H1 (cell line): ENCODE measurements around the gene VAT1. TPM values are rescaled to one million over a fixed set of nuclear protein-coding genes. Genes with fewer than 3 reads are reported as not detected.

Experiments used
- PHF8 ChIP-seq: fragments of 200-600 bp; sonication (generic); conservative IDR thresholded peaks from 2 replicates; pipeline ENCODE4 v1.7.1; 2012; ENCODE audit warnings: low read depth, mild to moderate bottlenecking, inconsistent platforms, low read length, moderate library complexity
- polyA plus RNA-seq, 7 experiments: library from polyadenylated mRNA; depleted of rRNA in 3 of 7; stranded (reverse) in 5 of 7; unstranded in 2 of 7; fragments of >200 nt in 5 of 7; fragments of 200-250 nt in 2 of 7; gene quantifications; 1 replicate in 5 of 7; 2 replicates in 1 of 7; 4 replicates in 1 of 7; pipeline versions ENCODE4 v1.2.1 to v1.2.3, GENCODE V29; 2011 to 2013; ENCODE audit warnings: missing spikeins in 2 of 7, mixed read lengths in 2 of 7
- total RNA-seq: library from RNA; stranded (reverse); fragmentation: NEBNext Ultra II Directional; extraction: Animal tissue kit (Norgen Biotek cat#: 25700); gene quantifications from 2 replicates; pipeline ENCODE4 v1.2.1, GENCODE V29; 2021

VAT1 gene
- total and polyA plus RNA-seq, 2 of the 8 experiments (the other 6 are each of a cell fraction or from before 2014, with no cell fraction given) = 200 to 295 TPM

GRCh38 chr17:42980274-42980765 is 41.9 kb downstream of the VAT1 start, which contains the start of gene RUNDC1 (continued):
- TF ChIP-seq PHF8 = peak; percentile 57
